OCI-LY3 (cell line): ENCODE measurements around the gene PTPN12.
"Not testable (repeated sequence)": the region's sequence is repeated elsewhere in the genome, so short reads cannot be mapped to it uniquely, and the experiment has no call there.

Experiments used
- H2AFZ ChIP-seq: fragments of 200-600, 300-600 bp; shearing (Covaris generic); 2 replicates; pipeline ENCODE4 v1.6.0; 2014; ENCODE audit warnings: antibody characterized with exemption, low read depth, low read length
- H3K27ac ChIP-seq: fragments of 200-600, 300-600 bp; sonication (generic); 2 replicates; pipeline ENCODE4 v1.5.1; 2014; ENCODE audit warnings: mild to moderate bottlenecking, low read length, moderate library complexity, mixed read lengths
- H3K27me3 ChIP-seq: fragments of 200-600, 300-600 bp; sonication (generic); 2 replicates; pipeline ENCODE4 v1.6.1; 2014; ENCODE audit warnings: low read depth, low read length, mixed read lengths
- H3K36me3 ChIP-seq: fragments of 200-600, 300-600 bp; sonication (generic); replicated peaks from 2 replicates; pipeline ENCODE3; 2014; ENCODE audit warnings: low read depth, low read length, mixed read lengths
- H3K4me1 ChIP-seq: fragments of 300-600, 200-600 bp; sonication (generic); 2 replicates; pipeline ENCODE4 v1.6.1; 2014; ENCODE audit warnings: low read length, mixed read lengths
- H3K4me2 ChIP-seq: fragments of 200-600, 300-600 bp; sonication (generic); 2 replicates; pipeline ENCODE4 v1.6.1; 2014; ENCODE audit warnings: low read length, mixed read lengths
- H3K4me3 ChIP-seq: fragments of 300-600, 200-600 bp; sonication (generic); 2 replicates; pipeline ENCODE4 v1.5.1; 2014; ENCODE audit warnings: antibody characterized with exemption, mild to moderate bottlenecking, low read length, moderate library complexity
- H3K79me2 ChIP-seq: fragments of 300-600, 200-600 bp; shearing (Covaris generic); 2 replicates; pipeline ENCODE4 v1.6.1; 2014; ENCODE audit warnings: mild to moderate bottlenecking, low read length, mixed read lengths
- H3K9ac ChIP-seq: fragments of 300-600, 200-600 bp; shearing (Covaris generic); 2 replicates; pipeline ENCODE4 v1.6.0; 2014; ENCODE audit warnings: mild to moderate bottlenecking, low read length, moderate library complexity
- H3K9me3 ChIP-seq: fragments of 200-600, 300-600 bp; shearing (Covaris generic); 2 replicates; pipeline ENCODE4 v1.6.1; 2014; ENCODE audit warnings: low read length, mixed read lengths; ENCODE audit not compliant: insufficient read depth
- H4K20me1 ChIP-seq: fragments of 200-600, 300-600 bp; sonication (generic); 2 replicates; pipeline ENCODE4 v1.6.1; 2016; ENCODE audit warnings: low read length, mixed read lengths; ENCODE audit not compliant: insufficient read depth
- EZH2phosphoT487 ChIP-seq: fragments of 200-600 bp; shearing (Covaris generic); IDR thresholded peaks from 2 replicates; pipeline ENCODE4 v1.6.1; 2018; ENCODE audit warnings: antibody characterized with exemption, mixed run types, low read depth
- TF ChIP-seq, protein P1 (sequence below): fragments of 200-600, 300-600 bp; sonication (generic); IDR thresholded peaks from 2 replicates; pipeline ENCODE4 v1.5.1; 2014; ENCODE audit warnings: antibody characterized with exemption, low read length, low read depth

PTPN12 gene

DNA sequence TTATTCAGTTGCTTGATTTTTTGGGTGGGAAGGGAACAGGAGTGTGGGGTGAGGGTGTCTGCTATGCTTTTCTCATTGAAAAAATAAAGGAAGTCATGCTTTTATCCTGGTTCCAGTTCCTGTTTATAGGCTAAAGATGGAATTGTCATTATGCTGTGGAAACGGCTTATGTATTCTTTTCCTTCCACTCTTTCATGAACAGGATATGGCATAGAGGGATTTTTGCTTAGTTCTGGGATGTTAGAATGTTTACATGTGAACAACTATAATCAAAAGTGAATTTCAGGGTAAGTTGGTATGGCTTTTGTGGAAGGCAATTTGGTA lies 35.9 kb upstream of the PTPN12 start:
- Histone ChIP-seq H4K20me1 (no peaks in the 10 kb centered on the region), H3K27me3 (no peaks in the 10 kb centered on the region), H3K36me3 (no peaks in the 10 kb centered on the region), H3K4me1 (no peaks in the 10 kb centered on the region), H3K4me2 (no peak overlapping the region), H3K4me3 (no peak overlapping the region), H3K79me2 (no peaks in the 10 kb centered on the region), H2AFZ (no peak overlapping the region), H3K27ac (no peak overlapping the region), H3K9ac (no peak overlapping the region), H3K9me3 (no peaks in the 10 kb centered on the region)
- no peak for TF ChIP-seq EZH2phosphoT487
- TF ChIP-seq, protein P1, sequence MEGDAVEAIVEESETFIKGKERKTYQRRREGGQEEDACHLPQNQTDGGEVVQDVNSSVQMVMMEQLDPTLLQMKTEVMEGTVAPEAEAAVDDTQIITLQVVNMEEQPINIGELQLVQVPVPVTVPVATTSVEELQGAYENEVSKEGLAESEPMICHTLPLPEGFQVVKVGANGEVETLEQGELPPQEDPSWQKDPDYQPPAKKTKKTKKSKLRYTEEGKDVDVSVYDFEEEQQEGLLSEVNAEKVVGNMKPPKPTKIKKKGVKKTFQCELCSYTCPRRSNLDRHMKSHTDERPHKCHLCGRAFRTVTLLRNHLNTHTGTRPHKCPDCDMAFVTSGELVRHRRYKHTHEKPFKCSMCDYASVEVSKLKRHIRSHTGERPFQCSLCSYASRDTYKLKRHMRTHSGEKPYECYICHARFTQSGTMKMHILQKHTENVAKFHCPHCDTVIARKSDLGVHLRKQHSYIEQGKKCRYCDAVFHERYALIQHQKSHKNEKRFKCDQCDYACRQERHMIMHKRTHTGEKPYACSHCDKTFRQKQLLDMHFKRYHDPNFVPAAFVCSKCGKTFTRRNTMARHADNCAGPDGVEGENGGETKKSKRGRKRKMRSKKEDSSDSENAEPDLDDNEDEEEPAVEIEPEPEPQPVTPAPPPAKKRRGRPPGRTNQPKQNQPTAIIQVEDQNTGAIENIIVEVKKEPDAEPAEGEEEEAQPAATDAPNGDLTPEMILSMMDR = no peak

DNA sequence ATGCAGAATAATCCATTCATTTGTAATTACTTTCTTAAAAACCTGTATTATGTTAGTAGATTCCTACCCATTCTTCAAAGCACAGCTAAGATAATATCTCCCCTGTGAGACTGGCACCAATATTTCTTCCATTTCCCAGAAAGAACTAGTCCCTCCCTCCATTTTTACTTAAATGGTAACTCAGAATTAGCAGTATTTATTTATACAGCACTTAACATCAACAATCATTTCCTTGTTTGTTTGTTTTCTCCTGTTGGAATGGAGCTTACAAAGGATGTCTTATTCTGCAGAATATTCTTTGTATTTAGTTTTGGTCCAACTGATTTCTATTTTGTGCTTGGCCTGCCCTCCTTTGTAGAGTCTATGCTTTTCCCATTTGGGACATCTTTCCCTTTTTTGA lies 32.1 kb upstream of the PTPN12 start:
- no peaks in the 10 kb centered on the region for H3K9me3 ChIP-seq
- TF ChIP-seq EZH2phosphoT487 = no peak
- TF ChIP-seq, protein P1 = no peak
- H3K4me1 ChIP-seq = no peaks in the 10 kb centered on the region
- no peaks in the 10 kb centered on the region for H3K27me3 ChIP-seq
- H3K9ac ChIP-seq = no peak overlapping the region
- H2AFZ ChIP-seq = no peak overlapping the region
- H4K20me1 ChIP-seq = no peaks in the 10 kb centered on the region
- no peak overlapping the region for H3K27ac ChIP-seq
- no peaks in the 10 kb centered on the region for H3K36me3 ChIP-seq
- H3K79me2 ChIP-seq = no peaks in the 10 kb centered on the region
- no peak overlapping the region for H3K4me2 ChIP-seq
- H3K4me3 ChIP-seq = no peak overlapping the region

DNA sequence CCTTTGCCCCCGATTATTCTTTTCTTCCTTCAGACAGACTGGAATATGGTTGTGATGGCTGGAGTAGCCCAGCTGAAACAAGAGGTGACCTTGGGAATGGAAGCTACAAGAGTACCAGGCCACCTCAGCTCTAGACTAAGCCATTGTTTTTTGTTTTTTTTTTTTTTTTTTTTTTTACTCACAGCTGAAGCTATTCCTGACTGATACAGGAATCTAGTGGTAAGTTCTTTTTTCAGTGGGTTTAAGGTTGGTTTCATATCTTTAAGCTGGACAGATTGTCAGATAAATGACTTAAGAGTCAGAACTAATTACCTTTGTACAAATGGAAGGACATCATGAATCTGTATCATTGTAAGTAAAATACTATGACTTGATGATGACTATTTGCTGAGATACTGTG lies 30.2 kb upstream of the PTPN12 start:
- Histone ChIP-seq H3K27ac (no peak overlapping the region), H3K36me3 (no peaks in the 10 kb centered on the region), H4K20me1 (no peaks in the 10 kb centered on the region)

DNA sequence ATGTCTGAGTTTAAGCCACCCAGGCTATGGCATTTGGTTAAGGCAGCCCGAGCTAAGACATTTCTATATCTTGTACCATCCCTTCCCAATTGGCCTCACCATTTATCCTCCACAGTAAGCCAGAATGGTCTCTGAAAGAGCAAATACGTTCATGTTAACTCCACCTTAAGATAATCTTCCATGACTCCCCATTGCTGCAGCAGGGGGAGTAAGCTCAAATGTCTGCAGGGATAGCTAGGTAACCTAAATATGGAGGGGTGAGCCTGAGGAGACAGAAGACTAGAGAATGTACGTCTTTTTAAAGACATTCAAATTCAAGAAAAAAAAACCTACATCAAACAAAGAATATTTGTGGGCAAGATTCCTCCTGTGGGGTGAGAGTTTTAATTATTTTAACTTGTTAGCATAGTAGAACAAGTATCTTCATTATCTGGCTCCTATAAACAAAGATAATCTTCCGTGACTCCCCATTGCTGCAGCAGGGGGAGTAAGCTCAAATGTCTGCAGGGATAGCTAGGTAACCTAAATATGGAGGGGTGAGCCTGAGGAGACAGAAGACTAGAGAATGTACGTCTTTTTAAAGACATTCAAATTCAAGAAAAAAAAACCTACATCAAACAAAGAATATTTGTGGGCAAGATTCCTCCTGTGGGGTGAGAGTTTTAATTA lies 24.0 kb upstream of the PTPN12 start:
- H4K20me1 ChIP-seq, H3K4me1 ChIP-seq, H3K36me3 ChIP-seq, H3K79me2 ChIP-seq, H3K9me3 ChIP-seq, H2AFZ ChIP-seq, H3K27me3 ChIP-seq, H3K4me3 ChIP-seq, H3K27ac ChIP-seq, H3K4me2 ChIP-seq, H3K9ac ChIP-seq: not testable (repeated sequence)

More for the DNA sequence above, 30.2 kb upstream of the PTPN12 start:
- Histone ChIP-seq H2AFZ (no peak overlapping the region), H3K4me2 (no peak overlapping the region), H3K27me3 (no peaks in the 10 kb centered on the region), H3K4me1 (no peaks in the 10 kb centered on the region), H3K9ac (no peak overlapping the region), H3K9me3 (no peaks in the 10 kb centered on the region), H3K4me3 (no peak overlapping the region), H3K79me2 (no peaks in the 10 kb centered on the region)
- TF ChIP-seq, protein P1 = no peak
- TF ChIP-seq EZH2phosphoT487 = no peak

DNA sequence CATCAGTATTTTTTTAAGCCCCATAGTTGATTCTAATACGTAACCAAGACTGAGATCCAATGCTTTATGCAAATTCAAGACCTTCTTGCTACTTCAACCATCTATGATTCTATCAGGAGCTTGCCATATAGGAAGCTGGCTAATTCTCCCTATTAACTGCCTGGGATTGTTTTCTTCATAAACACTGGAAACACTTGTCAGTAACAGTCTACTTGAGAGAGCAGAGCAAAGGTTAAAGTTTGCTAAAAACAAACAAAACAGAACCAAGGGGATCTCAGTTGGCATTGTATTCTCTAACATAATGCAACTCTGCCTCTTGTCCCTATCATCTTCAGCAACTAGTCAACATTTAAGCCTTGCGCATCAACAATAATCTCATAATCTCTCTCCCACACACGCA lies 21.0 kb upstream of the PTPN12 start:
- Histone ChIP-seq H2AFZ (no peak overlapping the region), H3K9ac (no peak overlapping the region), H3K79me2 (no peaks in the 10 kb centered on the region), H3K4me3 (no peak overlapping the region), H3K27ac (no peak overlapping the region), H3K4me1 (no peaks in the 10 kb centered on the region), H3K27me3 (no peaks in the 10 kb centered on the region), H4K20me1 (no peaks in the 10 kb centered on the region), H3K9me3 (no peaks in the 10 kb centered on the region), H3K36me3 (no peaks in the 10 kb centered on the region), H3K4me2 (no peak overlapping the region)
- TF ChIP-seq, protein P1 = no peak
- no peak for TF ChIP-seq EZH2phosphoT487
